ENCODE results near the gene HSPA12B. TPM values are rescaled to one million over a fixed set of nuclear protein-coding genes. Genes with fewer than 3 reads are reported as not detected.

HSPA12B gene
- total RNA-seq, 2 experiments from 2014 or later: not detected

DNA sequence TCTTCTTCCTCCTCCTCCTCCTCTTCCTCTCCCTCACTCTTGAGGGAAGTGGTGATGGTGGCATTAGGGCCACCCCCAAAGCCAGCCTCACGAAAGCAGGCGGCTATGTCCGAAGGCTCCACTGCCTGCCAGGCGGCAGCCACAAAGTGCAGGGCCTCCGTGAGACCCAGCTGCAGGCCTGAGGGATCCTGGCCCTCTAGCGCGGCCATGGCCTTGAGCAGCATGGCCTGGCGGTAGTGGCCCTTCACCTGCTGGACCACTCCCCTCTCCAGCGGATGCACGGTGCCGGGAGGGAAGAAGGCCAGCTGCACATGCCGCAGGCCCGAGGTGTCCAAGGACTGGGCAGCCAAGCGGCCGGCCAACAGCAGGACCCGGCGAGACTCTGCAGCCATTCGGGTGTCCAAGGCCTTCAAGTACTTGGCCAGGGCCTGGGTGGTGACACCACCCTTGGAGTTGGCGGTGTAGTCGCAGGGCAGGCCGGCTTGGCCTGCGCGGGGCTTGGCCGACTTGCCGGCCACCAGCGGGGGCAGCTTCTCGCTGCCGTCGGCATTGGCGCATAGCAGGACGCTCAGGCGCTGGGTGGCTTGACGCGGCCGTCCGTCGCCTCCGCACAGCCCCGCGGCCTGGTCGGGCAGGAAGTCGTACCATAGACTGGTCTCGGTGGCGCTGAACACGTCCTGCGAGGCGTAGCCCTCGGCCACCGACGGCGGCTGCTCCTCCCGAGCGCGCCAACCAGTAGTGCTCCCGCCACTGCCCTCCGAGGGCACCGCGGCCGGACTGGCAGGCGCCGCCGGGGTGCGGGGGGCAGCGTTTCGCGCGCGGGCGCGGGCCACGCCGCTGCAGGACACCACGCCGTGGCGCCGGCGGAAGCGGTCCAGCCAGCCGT lies 53.0 kb downstream of the HSPA12B start:
- H3K36me3 ChIP-seq (ENCODE audit: insufficient read depth, low read length): no peaks in the 10 kb centered on the region; the same call in 1 of the 2 replicates
- no peaks in the 10 kb centered on the region; the same call in 1 of the 2 replicates for H4K20me1 ChIP-seq (ENCODE audit: insufficient read depth, low read length)
- no peaks in the 10 kb centered on the region for H3K9me3 ChIP-seq (ENCODE audit: low read length)
- BruUV-seq (replicated peaks): no TSS peak
- TF ChIP-seq, protein P1, sequence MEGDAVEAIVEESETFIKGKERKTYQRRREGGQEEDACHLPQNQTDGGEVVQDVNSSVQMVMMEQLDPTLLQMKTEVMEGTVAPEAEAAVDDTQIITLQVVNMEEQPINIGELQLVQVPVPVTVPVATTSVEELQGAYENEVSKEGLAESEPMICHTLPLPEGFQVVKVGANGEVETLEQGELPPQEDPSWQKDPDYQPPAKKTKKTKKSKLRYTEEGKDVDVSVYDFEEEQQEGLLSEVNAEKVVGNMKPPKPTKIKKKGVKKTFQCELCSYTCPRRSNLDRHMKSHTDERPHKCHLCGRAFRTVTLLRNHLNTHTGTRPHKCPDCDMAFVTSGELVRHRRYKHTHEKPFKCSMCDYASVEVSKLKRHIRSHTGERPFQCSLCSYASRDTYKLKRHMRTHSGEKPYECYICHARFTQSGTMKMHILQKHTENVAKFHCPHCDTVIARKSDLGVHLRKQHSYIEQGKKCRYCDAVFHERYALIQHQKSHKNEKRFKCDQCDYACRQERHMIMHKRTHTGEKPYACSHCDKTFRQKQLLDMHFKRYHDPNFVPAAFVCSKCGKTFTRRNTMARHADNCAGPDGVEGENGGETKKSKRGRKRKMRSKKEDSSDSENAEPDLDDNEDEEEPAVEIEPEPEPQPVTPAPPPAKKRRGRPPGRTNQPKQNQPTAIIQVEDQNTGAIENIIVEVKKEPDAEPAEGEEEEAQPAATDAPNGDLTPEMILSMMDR (conservative IDR thresholded peaks at IDR 0.05; ENCODE audit: low read length): no peak
- no peak for TF ChIP-seq EZH2phosphoT487 (IDR thresholded peaks at IDR 0.05; ENCODE audit: borderline replicate concordance, low read depth, low read length)
- peaks cover 15% of the 10 kb centered on the region; the same call in 1 of the 2 replicates for H3K79me2 ChIP-seq (ENCODE audit: insufficient read depth, low read depth, low read length)
- no peak overlapping the region for H3K27ac ChIP-seq (ENCODE audit: low read depth, low read length, poor library complexity, severe bottlenecking)
- H3K4me2 ChIP-seq (ENCODE audit: low read length): peak overlapping the region; percentile 65
- intact Hi-C loops (cut with micrococcal nuclease; ENCODE audit: unreplicated experiment): loop anchor here (2.0 kb wide), 2 partner anchors 103 to 299 kb away; partner anchors contain the start of gene PANK2
- H3K9me2 ChIP-seq (ENCODE audit: insufficient read depth, low read length): no peaks in the 10 kb centered on the region
- peak overlapping the region; percentile 71 for H3K4me3 ChIP-seq (ENCODE audit: low read depth, low read length, poor library complexity, severe bottlenecking)
- CTCF ChIA-PET (ENCODE audit: unreplicated experiment): interaction anchor here (0.7 to 1.7 kb wide), 2 partner anchors 34 to 71 kb away, joined by 3 to 4 read pairs; partner anchors contain the start of gene AP5S1
- peaks cover 36% of the 10 kb centered on the region for H3K4me1 ChIP-seq (ENCODE audit: insufficient read depth, low read length, poor library complexity, severe bottlenecking)
- DNase-seq (ENCODE audit: low spot score): no peak
- POLR2A ChIA-PET: interaction anchor here (0.7 to 3.2 kb wide), 2 partner anchors 35 to 60 kb away, joined by 6 to 16 read pairs; partner anchors contain the start of gene AP5S1
- H2AFZ ChIP-seq (ENCODE audit: low read length): no peak overlapping the region

DNA sequence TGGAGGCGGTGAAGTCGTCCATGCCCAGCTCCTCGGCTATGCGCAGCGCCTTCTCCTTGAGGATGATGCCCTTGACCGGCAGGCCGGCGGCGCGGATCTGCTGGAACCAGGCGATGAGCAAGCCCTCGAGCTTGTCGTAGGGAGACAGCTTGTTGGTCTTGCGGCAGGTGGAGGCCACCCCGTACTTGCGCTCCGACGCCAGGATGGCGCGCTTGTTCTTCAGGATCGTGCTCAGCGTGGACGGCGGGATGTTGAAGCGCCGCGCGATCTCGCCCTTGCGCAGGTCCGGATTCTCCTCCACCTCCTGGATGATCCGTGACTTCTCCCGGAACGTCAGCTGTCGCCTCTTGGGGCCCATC lies 53.6 kb downstream of the HSPA12B start:
- Histone ChIP-seq H3K4me1 (ENCODE audit: insufficient read depth, low read length, poor library complexity, severe bottlenecking) (peaks cover 29% of the 10 kb centered on the region), H3K27ac (ENCODE audit: low read depth, low read length, poor library complexity, severe bottlenecking) (no peak overlapping the region), H4K20me1 (ENCODE audit: insufficient read depth, low read length) (no peaks in the 10 kb centered on the region; the same call in 1 of the 2 replicates), H2AFZ (ENCODE audit: low read length) (no peak overlapping the region), H3K9me3 (ENCODE audit: low read length) (no peaks in the 10 kb centered on the region), H3K4me2 (ENCODE audit: low read length) (peak overlapping the region; percentile 65), H3K4me3 (ENCODE audit: low read depth, low read length, poor library complexity, severe bottlenecking) (peak overlapping the region; percentile 71), H3K36me3 (ENCODE audit: insufficient read depth, low read length) (no peaks in the 10 kb centered on the region; the same call in 1 of the 2 replicates), H3K9me2 (ENCODE audit: insufficient read depth, low read length) (no peaks in the 10 kb centered on the region), H3K79me2 (ENCODE audit: insufficient read depth, low read depth, low read length) (peaks cover 15% of the 10 kb centered on the region; the same call in 1 of the 2 replicates)
- no TSS peak for BruUV-seq (replicated peaks)
- DNase-seq (ENCODE audit: low spot score): no peak
- POLR2A ChIA-PET: interaction anchor here (3.2 kb wide), 1 partner anchor 35 kb away, joined by 16 read pairs; the partner anchor contains the start of gene AP5S1
- CTCF ChIA-PET (ENCODE audit: unreplicated experiment): interaction anchor here (0.7 to 1.7 kb wide), 2 partner anchors 34 to 70 kb away, joined by 3 to 4 read pairs; partner anchors contain the start of gene AP5S1
- TF ChIP-seq, protein P1 (conservative IDR thresholded peaks at IDR 0.05; ENCODE audit: low read length): no peak
- no peak for TF ChIP-seq EZH2phosphoT487 (IDR thresholded peaks at IDR 0.05; ENCODE audit: borderline replicate concordance, low read depth, low read length)
- intact Hi-C loops (cut with micrococcal nuclease; ENCODE audit: unreplicated experiment): loop anchor here (2.0 kb wide), 2 partner anchors 103 to 299 kb away; partner anchors contain the start of gene PANK2

Data from OCI-LY7 (cell line).